Measurements from ENCODE around the gene ADO. TPM values are rescaled to one million over a fixed set of nuclear protein-coding genes. Genes with fewer than 3 reads are reported as not detected.

ADO gene
- total and polyA plus RNA-seq, 2 donors (not counting 3 experiments of a cell fraction or from before 2014, with no cell fraction given) = 6.5 to 14.5 TPM

GRCh38 chr10:62765726-62766125 lies 38.8 kb upstream of the ADO start:
- Histone ChIP-seq H2AFZ (ENCODE audit: low read depth, low read length) (no peak overlapping the region), H3K9ac (replicated peaks; ENCODE audit: extremely low read depth, insufficient read depth, low read length) (no peak overlapping the region), H3K36me3 (ENCODE audit: control insufficient read depth in 2 of 2, extremely low read depth in 1 of 2, insufficient read depth in 2 of 2, low read length in 2 of 2) (no peaks in the 10 kb centered on the region), H3K4me2 (ENCODE audit: insufficient read depth, low read length) (no peak overlapping the region), H3K4me1 (ENCODE audit: control insufficient read depth, extremely low read depth, insufficient read depth, low read length) (peaks cover 7% of the 10 kb centered on the region), H3K79me2 (ENCODE audit: control insufficient read depth, insufficient read depth, low read length) (no peaks in the 10 kb centered on the region), H3K9me1 (replicated peaks; ENCODE audit: control insufficient read depth, extremely low read depth, insufficient read depth, low read length) (no peaks in the 10 kb centered on the region), H3K4me3 (replicated peaks in 1 of 3; ENCODE audit: insufficient read depth in 1 of 3, low read depth in 1 of 3, low read length in 3 of 3) (no peak overlapping the region), H3K9me3 (replicated peaks; ENCODE audit: control insufficient read depth, insufficient read depth, low read length) (no peaks in the 10 kb centered on the region), H3K27ac (ENCODE audit: insufficient read depth, low read depth, low read length) (no peak overlapping the region), H3K27me3 (ENCODE audit: control insufficient read depth in 2 of 2, insufficient read depth in 2 of 2, low read length in 2 of 2) (no peaks in the 10 kb centered on the region), H4K20me1 (replicated peaks; ENCODE audit: control insufficient read depth, extremely low read depth, insufficient read depth, low read length) (no peaks in the 10 kb centered on the region)
- dilution Hi-C loops (cut with MboI; ENCODE audit: extremely low pct_ligation_motif_present, low sequenced_read_pairs) (no loop called here), intact Hi-C loops (cut with micrococcal nuclease) (no loop called here)
- POLR2A ChIA-PET = no interaction called here
- DNase-seq (ENCODE audit: low read depth, low spot score) (no peak), FAIRE-seq (no peak)
- TF ChIP-seq JUN (IDR thresholded peaks at IDR 0.05; ENCODE audit: borderline replicate concordance, insufficient read depth, insufficient read length, low read depth) (no peak), MYC (IDR thresholded peaks at IDR 0.05; ENCODE audit: low read depth, low read length) (no peak)
- CTCF ChIA-PET = no interaction called here
- BruUV-seq (replicated peaks) = no TSS peak

- Histone ChIP-seq H3K4me2 (ENCODE audit: insufficient read depth, low read length) (no peak overlapping the region), H3K9ac (replicated peaks; ENCODE audit: extremely low read depth, insufficient read depth, low read length) (no peak overlapping the region), H3K4me1 (ENCODE audit: control insufficient read depth, extremely low read depth, insufficient read depth, low read length) (peaks cover under 1% of the 10 kb centered on the region), H3K9me1 (replicated peaks; ENCODE audit: control insufficient read depth, extremely low read depth, insufficient read depth, low read length) (no peaks in the 10 kb centered on the region), H3K27me3 (ENCODE audit: control insufficient read depth in 2 of 2, insufficient read depth in 2 of 2, low read length in 2 of 2) (no peaks in the 10 kb centered on the region), H3K36me3 (ENCODE audit: control insufficient read depth in 2 of 2, extremely low read depth in 1 of 2, insufficient read depth in 2 of 2, low read length in 2 of 2) (no peaks in the 10 kb centered on the region), H3K27ac (ENCODE audit: insufficient read depth, low read depth, low read length) (no peak overlapping the region), H3K79me2 (ENCODE audit: control insufficient read depth, insufficient read depth, low read length) (no peaks in the 10 kb centered on the region), H4K20me1 (replicated peaks; ENCODE audit: control insufficient read depth, extremely low read depth, insufficient read depth, low read length) (no peaks in the 10 kb centered on the region), H3K9me3 (replicated peaks; ENCODE audit: control insufficient read depth, insufficient read depth, low read length) (no peaks in the 10 kb centered on the region), H3K4me3 (replicated peaks in 1 of 3; ENCODE audit: insufficient read depth in 1 of 3, low read depth in 1 of 3, low read length in 3 of 3) (no peak overlapping the region), H2AFZ (ENCODE audit: low read depth, low read length) (no peak overlapping the region)
- ChIA-PET CTCF (no interaction called here), POLR2A (no interaction called here)
- FAIRE-seq (no peak), DNase-seq (ENCODE audit: low read depth, low spot score) (no peak)
- dilution Hi-C loops (cut with MboI; ENCODE audit: extremely low pct_ligation_motif_present, low sequenced_read_pairs) = no loop called here
- TF ChIP-seq CTCF (IDR thresholded peaks at IDR 0.05; ENCODE audit: extremely low read depth in 1 of 2, insufficient read depth in 1 of 2, low read depth in 1 of 2, low read length in 2 of 2) = no peak
- TF ChIP-seq FOS (IDR thresholded peaks at IDR 0.05; ENCODE audit: borderline replicate concordance, insufficient read depth, low read length) = no peak
- TF ChIP-seq EZH2 (IDR thresholded peaks at IDR 0.05; ENCODE audit: borderline replicate concordance, low read depth, low read length, severe bottlenecking) = no peak
- TF ChIP-seq GATA2 (IDR thresholded peaks at IDR 0.05; ENCODE audit: insufficient read depth, insufficient read length, low read depth, low read length) = no peak
- TF ChIP-seq MAX (IDR thresholded peaks at IDR 0.05; ENCODE audit: insufficient read depth, insufficient read length) = no peak
- no peak for TF ChIP-seq MYC (IDR thresholded peaks at IDR 0.05; ENCODE audit: low read depth, low read length)
- TF ChIP-seq POLR2AphosphoS5 (IDR thresholded peaks at IDR 0.05; ENCODE audit: insufficient read depth, low read depth, low read length) = no peak
- no peak for TF ChIP-seq POLR2A (IDR thresholded peaks at IDR 0.05; ENCODE audit: low read depth, low read length)
- no peak for TF ChIP-seq JUN (IDR thresholded peaks at IDR 0.05; ENCODE audit: borderline replicate concordance, insufficient read depth, insufficient read length, low read depth)
- intact Hi-C loops (cut with micrococcal nuclease) = no loop called here
- no TSS peak for BruUV-seq (replicated peaks)
Observed at GRCh38 chr10:62766386-62766785, 38.1 kb upstream of the ADO start.
